T-helper 22 cell (primary cell): ENCODE measurements around the gene ERV3-1.
"Not testable (repeated sequence)": the region's sequence is repeated elsewhere in the genome, so short reads cannot be mapped to it uniquely, and the experiment has no call there.

ENCODE experiments used
- DNase-seq: peaks from one replicate; pipeline ENCODE4 v3.0.0-alpha.2; 2020; ENCODE audit warnings: low read depth

Gene ERV3-1, protein sequence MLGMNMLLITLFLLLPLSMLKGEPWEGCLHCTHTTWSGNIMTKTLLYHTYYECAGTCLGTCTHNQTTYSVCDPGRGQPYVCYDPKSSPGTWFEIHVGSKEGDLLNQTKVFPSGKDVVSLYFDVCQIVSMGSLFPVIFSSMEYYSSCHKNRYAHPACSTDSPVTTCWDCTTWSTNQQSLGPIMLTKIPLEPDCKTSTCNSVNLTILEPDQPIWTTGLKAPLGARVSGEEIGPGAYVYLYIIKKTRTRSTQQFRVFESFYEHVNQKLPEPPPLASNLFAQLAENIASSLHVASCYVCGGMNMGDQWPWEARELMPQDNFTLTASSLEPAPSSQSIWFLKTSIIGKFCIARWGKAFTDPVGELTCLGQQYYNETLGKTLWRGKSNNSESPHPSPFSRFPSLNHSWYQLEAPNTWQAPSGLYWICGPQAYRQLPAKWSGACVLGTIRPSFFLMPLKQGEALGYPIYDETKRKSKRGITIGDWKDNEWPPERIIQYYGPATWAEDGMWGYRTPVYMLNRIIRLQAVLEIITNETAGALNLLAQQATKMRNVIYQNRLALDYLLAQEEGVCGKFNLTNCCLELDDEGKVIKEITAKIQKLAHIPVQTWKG

DNA sequence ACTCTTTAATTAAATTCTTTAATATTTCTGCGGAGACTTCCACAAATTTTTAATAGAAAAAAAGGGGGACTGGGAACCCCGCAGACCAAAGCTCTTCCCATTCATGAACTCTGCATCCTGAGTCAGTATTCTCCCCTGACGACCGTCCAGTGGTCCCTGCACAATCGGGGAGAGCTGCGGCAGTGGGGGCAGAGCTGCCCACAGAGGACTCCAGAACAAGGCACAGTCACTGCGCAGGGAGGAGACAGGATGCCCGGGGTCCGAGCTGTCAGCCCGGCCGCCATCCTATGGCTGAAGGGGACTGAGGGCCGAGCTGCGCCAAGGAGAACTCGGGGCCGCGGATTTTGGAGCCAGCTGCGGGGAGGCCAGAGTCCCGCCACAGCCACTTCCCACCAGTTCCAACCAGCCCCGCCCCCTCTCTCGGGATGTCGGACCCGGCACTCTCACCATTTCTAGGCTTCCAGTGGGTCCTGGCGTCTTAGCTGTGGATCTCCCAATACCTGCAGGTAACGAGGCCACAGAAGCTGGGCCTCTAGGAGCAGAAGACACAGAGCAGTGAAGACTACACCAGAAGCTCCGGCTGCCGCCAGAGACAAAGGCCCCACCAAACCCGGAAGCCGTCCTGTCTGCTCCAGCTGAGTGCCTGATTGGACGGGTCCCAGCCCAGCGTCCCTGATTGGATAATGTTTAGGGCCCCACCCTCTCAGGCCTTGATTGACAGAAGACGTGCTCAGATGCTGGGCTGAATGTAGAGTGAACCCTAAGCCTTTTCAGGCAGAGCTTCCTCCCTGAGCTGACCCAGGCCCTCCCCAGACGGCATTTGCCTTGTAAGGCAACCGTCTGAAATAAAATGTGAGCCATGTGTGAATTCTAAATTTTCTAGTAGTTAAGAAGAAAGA lies at the start of gene ERV3-1:
Gene ERV3-1, minus strand, starts transcription at position 594 of the 899 bp plus-strand sequence. CDS start 13,661 bp downstream, outside the sequence.
- DNase-seq: peak; percentile 87

DNA sequence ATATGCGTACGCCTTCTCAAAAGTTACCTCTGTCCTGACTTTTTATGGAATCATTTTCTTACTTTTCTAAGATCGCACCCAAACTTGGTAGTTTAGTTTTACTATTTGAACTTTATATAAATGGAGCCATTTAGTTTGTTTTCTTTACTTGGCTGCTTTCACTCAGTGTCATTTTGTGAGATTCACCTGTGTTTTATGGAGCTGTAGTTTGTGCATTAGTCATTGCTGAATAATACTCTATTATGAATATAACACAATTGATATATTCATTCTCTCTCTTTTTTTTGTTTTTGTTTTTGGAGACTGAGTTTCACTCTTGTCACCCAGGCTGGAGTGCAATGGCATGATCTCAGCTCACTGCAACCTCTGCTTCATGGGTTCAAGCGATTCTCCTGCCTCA lies 49.3 kb upstream of the ERV3-1 start:
- not testable (repeated sequence) for DNase-seq

DNA sequence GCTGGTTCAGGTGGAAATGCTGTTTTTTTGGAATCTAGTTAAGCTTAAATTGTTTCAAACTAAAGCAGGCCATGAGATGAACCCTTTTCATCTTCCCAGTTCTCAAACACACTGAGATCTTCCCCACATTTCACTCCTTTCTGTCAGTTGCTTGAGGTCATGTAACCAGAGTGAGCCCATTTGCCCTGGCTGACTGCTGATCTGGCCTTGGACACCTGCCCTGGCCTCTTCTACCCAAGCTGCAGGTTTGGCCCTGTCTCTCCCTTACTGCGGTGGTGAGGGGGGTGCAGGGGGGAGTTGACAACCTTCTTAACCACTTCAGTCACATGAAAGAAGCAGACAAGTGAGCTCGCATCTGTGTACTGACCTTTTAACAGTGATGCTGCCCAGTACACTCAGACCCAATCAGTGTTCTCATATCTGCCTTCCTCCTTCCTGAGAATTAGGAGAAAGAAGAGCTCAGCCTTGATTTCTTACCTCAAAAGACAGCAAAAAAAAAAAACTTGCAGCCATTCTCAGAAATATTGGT lies 48.0 kb upstream of the ERV3-1 start:
- not testable (repeated sequence) for DNase-seq

DNA sequence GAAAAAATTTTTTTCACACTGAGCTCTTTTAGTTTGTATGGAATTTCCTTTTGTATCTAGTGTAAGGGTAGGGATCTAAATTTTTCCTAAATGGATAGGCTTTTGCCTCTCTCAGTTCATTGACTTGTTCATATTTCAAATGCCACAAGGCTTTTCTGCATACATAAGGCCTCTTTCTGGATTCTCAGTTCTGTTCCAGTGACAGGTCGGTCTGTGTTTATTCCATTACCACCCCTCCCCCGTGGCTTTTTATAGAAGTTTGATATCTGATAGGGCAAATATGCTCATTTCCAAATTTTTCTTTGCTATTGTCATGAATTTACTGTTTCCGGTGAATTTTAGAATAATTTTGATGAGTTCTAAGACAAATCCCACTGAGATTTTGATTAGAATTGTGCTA lies 45.2 kb upstream of the ERV3-1 start:
- not testable (repeated sequence) for DNase-seq

DNA sequence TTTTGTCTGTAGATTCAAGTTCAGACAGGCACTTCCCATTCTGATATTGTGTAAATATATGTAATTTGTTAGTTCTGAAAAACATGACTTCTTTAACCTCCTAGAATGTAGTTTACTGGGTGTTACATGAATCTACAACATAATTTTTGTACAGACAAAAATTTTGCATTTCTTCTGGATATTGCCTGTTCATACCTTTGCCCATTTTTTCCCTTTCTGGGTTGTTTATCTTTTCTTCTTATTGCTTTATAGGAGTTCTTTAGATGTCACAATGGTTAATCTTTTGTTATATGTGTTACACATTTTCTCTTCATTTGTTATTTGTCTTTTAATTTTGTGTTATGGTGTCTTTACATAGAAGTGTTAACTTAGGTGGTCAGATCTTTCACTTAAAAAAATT lies 44.7 kb upstream of the ERV3-1 start:
- not testable (repeated sequence) for DNase-seq

DNA sequence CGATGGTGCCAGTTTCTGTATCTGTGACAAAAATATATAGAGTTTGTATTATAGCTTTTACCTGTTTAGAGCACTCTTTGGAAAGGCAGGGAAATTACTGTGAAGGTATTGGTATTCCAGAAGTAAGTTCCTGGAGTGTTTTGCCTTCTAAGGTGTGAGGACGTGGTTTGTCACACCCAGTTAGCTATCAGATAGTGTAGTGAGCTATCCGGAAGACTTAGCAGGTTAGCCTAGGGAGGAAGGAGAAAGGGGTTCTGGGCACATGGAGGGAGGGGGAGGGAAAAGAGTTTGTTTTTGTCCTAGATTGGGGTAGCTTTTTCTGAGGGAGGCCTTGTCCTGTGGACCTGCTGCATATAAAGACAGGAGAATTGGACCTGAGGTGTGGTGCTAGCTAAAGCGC lies 39.8 kb upstream of the ERV3-1 start:
- DNase-seq: not testable (repeated sequence)

DNA sequence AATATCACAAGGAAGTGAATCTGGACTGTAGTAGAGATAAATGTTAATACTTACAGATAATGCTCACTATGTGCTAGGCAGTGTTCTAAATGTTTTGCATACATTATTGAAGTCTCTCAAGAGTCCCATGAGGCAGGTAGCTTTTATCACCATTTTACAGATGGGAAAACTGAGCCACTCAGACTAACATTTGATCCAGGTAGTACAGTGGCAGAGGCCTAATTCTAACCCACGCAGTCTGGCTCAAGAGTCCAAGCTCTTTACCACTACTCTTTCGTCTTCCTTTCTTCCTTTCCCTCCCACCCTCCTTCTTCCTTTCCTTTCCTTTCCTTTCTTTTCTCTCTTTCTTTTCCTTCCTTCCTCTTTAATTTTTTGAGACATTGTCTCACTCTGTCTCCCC lies 39.1 kb upstream of the ERV3-1 start:
- not testable (repeated sequence) for DNase-seq

DNA sequence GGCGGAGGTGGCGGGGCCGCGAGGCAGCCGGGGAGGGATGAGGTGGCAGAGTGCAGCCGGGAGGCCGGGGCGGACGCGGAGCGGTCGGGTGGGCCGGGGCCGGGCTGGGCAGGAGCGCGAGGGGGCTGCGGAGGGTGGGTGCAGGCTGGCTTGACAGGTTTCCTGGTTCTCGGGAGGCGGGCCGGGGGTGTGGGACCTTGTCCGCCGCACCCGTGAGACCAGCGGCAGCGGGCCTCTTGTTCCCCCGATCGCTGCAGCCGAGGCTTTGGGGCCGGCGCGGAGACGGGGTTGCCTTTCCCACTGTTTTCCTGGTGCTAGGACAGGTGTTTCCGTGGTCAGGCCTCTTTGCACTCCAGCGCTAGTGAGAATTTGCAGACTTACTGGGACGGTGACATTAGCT lies 32.3 kb upstream of the ERV3-1 start:
- DNase-seq: peak; percentile 8

DNA sequence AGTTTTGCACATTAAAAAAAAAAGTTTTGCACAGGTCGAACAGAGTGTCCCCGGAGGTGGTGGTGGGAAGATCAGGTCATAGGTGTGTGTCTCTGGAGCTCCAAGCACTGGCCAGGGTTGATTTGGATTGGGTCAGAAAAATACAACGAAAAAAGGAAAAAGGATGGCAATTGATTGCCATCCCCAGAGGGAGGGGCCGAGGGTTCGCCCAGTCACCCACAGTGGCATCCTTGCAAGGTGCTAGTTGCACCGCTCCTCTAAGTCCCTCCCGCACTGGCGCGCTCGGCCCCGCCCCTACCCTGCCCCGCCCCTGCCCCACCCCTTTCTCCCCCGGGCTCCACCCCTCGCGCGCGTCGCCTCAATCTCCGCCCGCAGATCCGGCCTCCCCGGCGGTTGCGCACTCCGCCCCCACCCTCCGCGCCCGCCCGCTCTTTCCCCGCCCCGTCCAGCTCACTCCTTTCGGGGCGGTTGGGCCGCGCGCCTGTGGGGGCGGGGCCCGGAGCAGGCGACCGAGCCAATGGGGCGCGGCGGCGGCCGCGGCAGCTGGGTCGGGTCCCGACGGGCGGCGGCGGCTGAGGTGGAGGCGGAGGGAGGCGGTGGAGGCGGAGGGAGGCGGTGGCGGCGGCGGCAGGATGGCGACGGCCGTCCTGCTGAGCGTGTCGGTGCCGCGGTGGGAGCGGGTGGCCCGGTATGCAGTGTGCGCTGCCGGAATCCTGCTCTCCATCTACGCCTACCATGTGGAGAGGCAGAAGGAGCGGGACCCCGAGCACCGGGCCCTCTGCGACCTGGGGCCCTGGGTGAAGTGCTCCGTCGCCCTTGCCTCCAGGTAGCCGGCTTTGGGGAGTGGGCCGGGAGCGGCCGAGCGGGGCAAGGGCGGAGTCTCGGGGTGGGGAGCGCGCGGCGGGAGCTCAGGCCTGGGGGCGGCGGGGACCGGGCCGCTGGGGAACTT lies 31.5 kb upstream of the ERV3-1 start:
- peak; percentile 89 for DNase-seq

DNA sequence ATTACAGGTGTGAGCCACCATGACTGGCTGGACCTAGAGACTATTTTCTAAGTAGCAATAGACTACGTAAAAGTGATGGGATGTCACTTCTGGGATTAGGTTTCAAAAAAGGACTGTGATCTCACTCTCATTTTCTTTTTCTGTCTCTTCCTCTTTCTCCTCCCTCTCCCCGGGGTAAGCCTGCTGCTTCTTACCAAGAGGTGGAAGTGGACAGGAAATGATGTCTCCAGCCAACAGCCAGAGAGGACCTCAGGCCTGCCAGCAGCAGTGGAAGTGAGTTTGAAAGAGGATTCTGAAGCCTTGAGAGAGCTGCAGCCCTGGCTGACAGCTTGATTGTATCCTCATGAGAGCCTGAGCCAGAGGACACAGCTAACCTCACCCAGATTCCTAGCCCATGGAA lies 30.0 kb upstream of the ERV3-1 start:
- DNase-seq: not testable (repeated sequence)

DNA sequence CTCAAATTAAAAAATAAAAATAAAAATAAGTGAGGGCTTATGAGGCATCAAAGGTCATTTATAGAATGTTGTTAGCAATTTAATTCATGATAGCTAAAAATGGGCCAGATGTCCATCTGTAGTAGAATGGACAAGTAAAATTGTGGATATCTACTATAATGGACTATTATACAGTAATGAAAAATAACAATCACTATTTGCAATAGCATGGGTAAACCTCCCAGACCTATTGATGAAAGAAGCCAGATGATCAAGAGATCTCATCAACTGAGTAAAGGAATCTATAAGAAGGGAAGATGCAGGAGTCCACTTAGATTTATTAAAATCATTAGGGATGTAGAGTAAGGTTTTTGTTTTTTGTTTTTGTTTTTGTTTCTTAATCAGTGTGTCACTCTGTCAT lies 29.0 kb upstream of the ERV3-1 start:
- DNase-seq: not testable (repeated sequence)

DNA sequence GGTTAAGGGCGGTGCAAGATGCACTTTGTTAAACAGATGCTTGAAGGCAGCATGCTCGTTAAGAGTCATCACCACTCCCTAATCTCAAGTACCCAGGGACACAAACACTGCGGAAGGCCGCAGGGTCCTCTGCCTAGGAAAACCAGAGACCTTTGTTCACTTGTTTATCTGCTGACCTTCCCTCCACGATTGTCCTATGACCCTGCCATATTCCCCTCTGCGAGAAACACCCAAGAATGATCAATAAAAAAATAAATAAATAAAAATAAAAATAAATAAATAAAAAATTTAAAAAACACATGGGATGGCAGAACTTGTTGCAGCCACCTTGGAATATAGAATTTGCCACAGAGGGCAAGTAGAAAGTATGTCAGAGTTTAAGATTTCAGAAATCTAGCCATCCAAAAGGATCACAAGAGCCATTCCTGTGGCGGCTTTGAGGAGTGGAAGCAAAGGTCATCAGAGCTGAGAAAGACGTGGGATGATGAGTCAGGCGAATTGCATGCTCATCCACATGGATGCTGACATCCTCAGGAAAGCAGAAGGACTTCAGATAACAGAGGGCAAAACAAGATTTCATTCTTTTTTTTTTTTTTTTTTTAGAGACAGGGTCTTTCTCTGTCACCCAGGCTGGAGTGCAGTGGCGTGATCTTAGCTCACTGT lies 27.8 kb upstream of the ERV3-1 start:
- not testable (repeated sequence) for DNase-seq

DNA sequence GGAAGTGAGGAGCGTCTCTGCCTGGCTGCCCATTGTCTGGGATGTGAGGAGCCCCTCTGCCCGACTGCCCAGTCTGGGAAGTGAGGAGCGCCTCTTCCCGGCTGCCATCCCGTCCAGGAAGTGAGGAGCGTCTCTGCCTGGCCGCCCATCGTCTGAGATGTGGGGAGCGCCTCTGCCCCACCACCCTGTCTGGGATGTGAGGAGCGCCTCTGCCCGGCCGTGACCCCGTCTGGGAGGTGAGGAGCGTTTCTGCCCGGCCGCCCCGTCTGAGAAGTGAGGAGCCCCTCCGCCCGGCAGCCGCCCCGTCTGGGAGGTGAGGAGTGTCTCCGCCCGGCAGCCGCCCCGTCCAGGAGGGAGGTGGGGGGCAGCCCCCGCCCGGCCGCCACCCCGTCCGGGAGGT lies 26.9 kb upstream of the ERV3-1 start:
- DNase-seq: not testable (repeated sequence)

DNA sequence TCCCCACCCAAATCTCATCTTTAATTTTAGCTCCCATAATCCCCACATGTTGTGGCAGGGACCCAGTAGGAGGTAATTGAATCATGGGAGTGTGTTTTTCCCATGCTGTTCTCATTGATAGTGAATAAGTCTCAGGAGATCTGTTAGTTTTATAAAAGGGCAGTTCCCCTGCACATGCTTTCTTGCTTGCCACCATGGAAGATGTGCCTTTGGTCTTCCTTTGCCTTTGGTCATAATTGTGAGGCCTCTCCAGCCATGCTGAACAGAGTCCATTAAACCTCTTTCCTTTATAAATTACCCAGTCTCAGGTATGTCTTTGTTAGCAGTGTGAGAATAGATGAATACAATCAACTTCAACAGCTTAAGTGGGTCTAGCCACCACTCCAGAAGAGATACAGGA lies 18.5 kb upstream of the ERV3-1 start:
- DNase-seq: not testable (repeated sequence)

DNA sequence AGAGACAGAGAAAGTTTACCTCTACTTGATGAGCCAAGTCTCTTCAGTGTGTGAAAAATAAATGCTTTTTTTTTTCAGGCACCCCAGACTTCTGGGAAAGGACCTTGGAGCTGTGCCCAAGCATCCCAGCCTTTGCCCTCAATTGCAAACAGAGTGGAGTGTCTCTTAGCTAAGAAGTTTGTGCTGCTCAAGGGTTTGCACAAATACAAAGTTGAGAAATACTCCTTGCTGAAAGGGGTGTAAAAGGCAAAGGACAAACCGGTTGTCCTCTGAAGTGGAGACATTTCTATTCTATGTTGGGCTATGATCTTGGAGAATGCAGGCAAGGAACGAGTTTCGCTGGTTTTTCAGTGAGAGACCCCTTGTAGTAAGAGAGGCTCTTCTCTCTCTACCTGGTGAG lies 14.5 kb upstream of the ERV3-1 start:
- not testable (repeated sequence) for DNase-seq

DNA sequence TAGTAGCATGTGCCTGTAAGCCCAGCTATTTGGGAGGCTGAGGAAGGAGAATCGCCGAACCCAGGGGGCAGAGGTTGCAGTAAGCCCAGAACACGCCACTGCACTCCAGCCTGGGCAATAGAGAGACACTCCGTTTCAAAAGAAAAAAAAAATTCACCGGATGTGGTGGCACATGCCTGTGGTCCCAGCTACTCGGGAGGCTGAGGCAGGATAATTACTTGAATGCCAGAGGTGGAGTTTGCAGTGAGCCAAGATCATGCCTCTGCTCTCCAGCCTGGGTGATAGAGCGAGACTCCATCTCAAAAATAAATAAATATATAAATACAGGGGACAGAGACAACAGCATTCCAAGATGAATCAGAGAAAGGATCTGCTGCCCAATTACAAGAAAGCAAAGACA lies 3.4 kb upstream of the ERV3-1 start:
- DNase-seq: not testable (repeated sequence)

DNA sequence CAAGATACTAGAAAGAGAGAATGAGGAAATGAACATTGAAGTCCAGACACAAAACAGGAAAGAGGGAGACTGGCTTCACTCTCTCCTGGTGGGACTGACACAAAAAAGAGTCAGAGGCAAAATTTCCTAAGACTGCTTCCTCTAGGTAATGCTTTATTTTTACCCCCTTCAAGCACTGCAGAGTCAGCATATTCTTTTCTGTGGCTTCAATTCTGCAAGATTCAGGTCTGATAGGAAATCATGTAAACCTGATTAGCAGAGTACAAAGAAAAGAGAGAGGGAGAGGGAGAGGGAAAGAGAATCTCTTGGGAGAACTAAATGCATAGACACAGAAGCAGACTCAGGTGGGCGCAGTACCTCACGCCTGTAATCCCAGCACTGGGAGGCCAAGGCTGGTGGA lies 2.9 kb upstream of the ERV3-1 start:
- DNase-seq: not testable (repeated sequence)

DNA sequence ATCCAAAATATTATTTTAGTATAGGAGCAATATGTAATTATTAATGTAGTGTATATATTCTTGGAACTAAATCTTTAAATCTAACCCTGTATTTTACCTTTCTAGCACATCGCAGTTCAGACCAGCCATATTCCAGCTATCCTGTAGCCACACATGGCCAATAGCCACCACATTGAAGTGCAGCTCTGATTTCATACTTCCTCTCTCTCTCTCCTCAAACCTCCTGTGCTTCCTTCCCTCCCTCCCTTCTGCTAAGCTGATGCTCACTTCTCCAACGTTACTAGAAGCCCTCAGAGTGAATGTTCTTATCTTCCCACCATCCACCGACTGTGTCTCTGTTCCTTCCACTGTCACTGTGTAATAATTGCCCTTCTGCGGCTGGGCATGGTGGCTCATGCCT lies 549 bp upstream of the ERV3-1 start:
- not testable (repeated sequence) for DNase-seq

DNA sequence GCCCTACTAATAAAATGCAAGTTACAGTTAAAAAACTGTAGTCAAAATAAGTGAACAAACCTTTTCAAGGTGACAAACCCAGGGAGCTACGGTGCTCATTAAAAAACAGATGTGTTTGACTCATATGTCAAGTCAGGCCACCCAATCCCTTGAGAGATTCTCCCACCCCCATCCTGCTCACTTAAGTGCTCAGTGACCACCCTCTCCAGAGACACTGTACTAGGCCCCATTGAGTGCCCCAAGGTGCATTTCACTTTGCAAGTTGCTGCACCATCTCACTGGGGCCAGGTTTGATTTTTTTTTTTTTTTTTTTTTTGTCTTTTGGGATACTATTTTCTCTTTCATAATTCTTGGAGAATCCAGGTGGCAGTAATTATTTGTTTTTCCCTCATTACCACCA lies 1.9 kb downstream of the ERV3-1 start:
- DNase-seq: no peak

DNA sequence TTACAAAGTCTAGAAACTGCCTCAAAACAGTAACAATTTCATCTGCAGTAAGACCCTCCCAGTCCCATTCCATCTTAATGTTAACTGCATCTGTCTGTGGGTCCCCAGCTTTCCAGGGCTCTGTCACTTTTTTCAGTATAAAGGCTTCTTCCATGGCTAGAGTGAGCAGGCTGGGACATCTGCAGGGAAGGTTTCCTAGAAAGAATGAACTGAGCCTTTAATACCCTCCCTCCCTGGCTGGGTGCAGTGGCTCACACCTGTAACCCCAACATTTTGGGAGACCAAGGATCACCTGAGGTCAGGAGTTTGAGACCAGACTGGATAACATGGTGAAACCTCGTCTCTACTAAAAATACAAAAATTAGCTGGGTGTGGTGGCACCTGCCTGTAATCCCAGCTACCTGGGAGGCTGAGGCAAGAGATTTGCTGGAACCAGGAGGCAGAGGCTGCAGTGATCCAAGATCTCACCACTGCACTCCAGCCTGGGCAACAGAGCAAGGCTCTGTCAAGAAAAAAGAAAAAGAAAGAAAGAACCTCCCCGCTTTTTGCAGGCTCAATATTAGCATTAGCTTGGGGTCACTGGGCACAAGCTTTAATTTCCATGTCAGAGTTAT lies 3.4 kb downstream of the ERV3-1 start:
- no peak for DNase-seq
